GM12875 (cell line): ENCODE measurements around the gene LYRM4.

ENCODE experiments used
- H3K4me3 ChIP-seq: one replicate; pipeline ENCODE4 v1.5.1; 2011; ENCODE audit warnings: low read depth, low read length, control low read depth
- TF ChIP-seq, protein P1 (sequence below): IDR thresholded peaks from 2 replicates; pipeline ENCODE4 v1.5.1; 2011; ENCODE audit warnings: low read depth, mild to moderate bottlenecking, control low read depth, inconsistent platforms, low read length, moderate library complexity, borderline replicate concordance; ENCODE audit not compliant: insufficient read depth

The LYRM4 gene

DNA sequence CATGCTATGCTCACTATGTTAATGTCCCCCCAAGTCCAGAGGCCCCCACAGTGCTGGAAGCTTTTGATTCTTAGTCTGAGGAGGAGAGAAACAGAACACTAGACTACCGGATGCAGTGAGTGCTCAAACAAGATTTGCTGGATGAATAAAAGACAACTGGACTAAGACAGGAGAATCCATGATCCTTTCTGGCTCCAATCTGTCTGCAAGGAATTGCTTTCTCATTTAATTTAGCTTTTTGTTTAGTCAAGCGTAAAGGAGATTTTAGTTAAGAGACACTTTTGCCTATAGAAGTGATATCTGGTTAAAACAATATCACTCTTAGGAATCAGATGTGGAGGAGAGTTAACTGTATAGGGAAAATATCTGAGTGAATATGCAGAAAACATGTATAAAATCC, 13.5 kb downstream of the LYRM4 start:
- TF ChIP-seq, protein P1, sequence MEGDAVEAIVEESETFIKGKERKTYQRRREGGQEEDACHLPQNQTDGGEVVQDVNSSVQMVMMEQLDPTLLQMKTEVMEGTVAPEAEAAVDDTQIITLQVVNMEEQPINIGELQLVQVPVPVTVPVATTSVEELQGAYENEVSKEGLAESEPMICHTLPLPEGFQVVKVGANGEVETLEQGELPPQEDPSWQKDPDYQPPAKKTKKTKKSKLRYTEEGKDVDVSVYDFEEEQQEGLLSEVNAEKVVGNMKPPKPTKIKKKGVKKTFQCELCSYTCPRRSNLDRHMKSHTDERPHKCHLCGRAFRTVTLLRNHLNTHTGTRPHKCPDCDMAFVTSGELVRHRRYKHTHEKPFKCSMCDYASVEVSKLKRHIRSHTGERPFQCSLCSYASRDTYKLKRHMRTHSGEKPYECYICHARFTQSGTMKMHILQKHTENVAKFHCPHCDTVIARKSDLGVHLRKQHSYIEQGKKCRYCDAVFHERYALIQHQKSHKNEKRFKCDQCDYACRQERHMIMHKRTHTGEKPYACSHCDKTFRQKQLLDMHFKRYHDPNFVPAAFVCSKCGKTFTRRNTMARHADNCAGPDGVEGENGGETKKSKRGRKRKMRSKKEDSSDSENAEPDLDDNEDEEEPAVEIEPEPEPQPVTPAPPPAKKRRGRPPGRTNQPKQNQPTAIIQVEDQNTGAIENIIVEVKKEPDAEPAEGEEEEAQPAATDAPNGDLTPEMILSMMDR, result no peak
- H3K4me3 ChIP-seq, result no peak overlapping the region

DNA sequence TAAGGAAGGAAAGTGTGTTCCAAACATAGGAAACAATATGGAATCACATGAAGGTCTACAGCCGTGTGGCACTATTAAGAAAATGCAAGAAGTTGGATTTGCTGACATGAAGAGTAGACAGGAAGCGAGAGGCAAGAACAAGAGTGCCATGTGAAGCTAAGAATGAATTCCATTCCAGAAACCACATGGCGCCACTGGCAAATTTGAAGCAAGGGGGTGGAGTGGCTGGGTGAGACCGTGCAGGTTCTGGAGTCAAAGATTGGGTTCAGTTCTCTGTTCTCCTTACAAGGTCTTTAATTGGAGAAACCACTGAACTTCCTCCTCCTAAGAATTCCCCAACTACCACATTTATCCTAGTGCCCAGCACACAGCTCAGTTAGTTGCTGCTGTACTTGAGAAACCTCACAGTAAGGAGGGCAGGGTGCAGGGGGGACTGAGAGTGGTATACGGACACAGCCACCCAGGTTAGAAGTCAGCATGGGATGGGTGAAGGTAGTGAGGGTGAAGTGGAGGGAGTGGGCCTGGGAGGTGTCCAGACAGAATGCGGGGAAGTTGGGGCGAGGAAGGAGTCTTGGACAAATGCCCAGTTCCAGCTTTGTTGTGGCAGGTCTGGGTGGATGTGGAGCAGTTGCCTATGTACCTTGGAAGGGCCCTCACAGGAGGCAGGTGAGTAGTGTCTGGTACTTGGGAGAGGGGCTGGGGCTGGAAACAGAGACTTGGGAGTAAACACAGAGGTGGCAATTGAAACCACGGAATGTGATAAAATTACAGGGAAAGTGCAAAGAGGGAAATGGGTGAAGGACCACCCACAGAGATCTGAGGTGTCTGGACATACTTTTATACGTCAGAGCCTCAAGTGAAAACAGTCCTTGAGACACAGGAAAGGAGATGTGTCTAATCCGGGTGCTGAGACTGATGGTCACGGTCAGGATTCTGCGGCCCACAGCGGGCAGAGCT, 14.3 kb downstream of the LYRM4 start:
- no peak overlapping the region for H3K4me3 ChIP-seq

DNA sequence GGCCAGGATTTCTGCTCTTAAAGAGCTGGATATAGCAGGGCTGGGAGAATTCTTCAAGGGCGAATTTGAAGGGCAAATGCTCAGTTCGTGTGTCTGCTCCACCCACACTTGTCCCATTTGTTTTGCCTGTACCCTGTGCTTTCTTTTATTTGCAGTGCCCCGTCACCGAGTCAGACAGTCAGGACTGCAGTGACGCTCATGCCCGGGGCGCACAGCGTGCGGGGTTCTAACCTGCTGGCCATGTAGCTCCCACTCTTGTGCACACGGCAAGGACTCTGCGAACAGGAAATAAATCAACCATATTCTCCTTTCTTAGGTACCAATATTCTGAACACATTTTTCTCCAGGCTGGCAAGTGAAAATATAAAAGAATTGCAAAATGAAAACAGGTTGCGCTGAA, 17.7 kb downstream of the LYRM4 start:
- H3K4me3 ChIP-seq, result no peak overlapping the region
- TF ChIP-seq, protein P1, result no peak

More for the DNA sequence above, 14.3 kb downstream of the LYRM4 start:
- TF ChIP-seq, protein P1, result no peak

DNA sequence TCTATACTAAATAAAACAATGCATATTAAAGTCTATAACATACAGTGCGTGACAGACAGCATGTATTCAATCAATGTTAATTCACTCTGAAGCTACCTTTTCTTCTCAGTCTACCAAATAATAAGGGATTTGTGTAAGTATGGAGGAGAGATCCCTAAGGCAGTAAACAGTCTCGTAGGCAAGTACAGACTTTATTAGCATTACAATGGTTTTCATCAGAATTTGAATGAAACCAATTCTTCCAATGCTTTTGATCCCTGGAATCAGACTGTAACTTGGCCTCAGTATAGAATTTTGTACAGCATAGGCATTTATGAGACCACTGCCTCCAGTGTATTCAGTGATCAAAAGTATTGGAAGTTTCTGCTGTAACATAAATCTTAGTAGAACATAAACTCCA, 19.5 kb downstream of the LYRM4 start:
- no peak overlapping the region for H3K4me3 ChIP-seq
- TF ChIP-seq, protein P1, result no peak

DNA sequence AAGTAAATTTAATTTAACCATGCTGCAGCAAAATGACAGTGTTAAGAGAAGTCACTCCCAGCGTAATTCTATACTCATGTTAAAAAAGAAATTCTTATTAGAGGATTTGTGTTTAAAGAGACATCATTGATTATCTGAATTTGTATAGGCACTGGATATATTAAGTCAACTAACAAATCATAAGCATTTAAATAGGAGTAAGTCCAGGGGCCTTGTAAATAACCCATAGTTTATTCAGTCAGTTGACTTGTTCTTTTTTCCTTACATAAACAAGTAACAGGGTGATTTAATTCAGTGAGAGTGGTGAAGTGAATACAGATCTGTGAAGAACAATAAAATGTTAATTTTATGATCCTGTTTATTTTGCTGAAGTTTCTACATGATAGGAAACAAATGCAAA, 22.4 kb downstream of the LYRM4 start:
- no peak overlapping the region for H3K4me3 ChIP-seq
- TF ChIP-seq, protein P1, result no peak

DNA sequence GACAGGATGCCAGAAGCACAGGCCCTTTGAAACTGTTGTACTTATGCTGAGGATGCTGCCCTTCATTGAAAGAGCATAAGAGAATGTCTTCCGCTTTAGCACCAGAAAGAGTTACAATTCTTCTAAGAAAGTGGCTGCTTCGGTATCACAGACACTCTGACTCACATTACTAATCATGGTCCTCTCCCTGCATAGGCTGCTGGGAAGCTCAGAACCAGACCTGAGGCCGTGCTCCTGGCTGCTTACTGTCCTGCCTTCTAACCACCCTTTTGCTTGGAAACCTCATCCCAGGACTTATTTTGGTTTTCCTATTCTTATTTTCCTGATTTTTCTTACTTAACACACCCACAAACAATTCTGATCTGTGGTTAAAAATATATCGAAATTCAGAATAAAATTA, 22.9 kb downstream of the LYRM4 start:
- TF ChIP-seq, protein P1, result no peak
- no peak overlapping the region for H3K4me3 ChIP-seq

DNA sequence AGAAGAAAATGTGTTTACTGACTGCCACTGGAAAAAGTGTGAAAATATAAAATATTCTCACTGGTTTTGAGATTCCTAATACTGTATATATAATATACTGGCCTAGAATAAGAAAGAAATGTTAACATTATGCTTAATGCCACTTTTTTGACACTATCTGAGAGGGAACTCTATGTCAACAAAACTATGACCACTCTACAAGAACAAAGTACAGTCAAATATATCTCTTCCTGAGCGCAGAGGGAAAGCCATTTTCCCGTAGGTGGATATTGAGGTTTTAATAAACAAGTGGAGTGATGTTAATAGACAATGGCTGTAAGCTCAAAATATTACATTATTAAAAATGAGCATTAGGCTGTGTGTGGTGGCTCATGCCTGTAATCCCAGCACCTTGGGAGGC, 24.9 kb downstream of the LYRM4 start:
- TF ChIP-seq, protein P1, result no peak
- H3K4me3 ChIP-seq, result no peak overlapping the region
